Body of pancreas (tissue), 4 donors: ENCODE data around the gene MKRN1.

Experiments
- POLR2A ChIP-seq, 3 donors: fragments of 450-650 bp; IDR thresholded peaks; one replicate each; pipeline ENCODE4 v1.6.1; 2016; ENCODE audit warnings: antibody characterized with exemption in 3 of 3, mild to moderate bottlenecking in 2 of 3
- TF ChIP-seq, protein P1 (sequence below), 7 experiments: fragments of 450-650 bp in 4 of 7; fragments of 200-600 bp in 3 of 7; sonication (generic) in 3 of 7; IDR thresholded peaks; one replicate each; pipeline ENCODE4 v1.5.1; 2016 to 2019; ENCODE audit warnings: antibody characterized with exemption in 7 of 7

- TF ChIP-seq, protein P1, sequence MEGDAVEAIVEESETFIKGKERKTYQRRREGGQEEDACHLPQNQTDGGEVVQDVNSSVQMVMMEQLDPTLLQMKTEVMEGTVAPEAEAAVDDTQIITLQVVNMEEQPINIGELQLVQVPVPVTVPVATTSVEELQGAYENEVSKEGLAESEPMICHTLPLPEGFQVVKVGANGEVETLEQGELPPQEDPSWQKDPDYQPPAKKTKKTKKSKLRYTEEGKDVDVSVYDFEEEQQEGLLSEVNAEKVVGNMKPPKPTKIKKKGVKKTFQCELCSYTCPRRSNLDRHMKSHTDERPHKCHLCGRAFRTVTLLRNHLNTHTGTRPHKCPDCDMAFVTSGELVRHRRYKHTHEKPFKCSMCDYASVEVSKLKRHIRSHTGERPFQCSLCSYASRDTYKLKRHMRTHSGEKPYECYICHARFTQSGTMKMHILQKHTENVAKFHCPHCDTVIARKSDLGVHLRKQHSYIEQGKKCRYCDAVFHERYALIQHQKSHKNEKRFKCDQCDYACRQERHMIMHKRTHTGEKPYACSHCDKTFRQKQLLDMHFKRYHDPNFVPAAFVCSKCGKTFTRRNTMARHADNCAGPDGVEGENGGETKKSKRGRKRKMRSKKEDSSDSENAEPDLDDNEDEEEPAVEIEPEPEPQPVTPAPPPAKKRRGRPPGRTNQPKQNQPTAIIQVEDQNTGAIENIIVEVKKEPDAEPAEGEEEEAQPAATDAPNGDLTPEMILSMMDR (IDR thresholded peaks at IDR 0.05): no peak
- TF ChIP-seq POLR2A (IDR thresholded peaks at IDR 0.05): no peak
Observed at GRCh38 chr7:140425718-140426117, 53.6 kb downstream of the MKRN1 start.
